Stimulated activated CD4-positive, alpha-beta T cell treated with anti-CD3 and anti-CD28 coated beads, Interleukin-1b, Interleukin-23, amount 100 ng/mL, for 4 hours (primary cell): ENCODE data around the gene LMBRD1.

Experiments
- DNase-seq, 2 donors: peaks; one replicate each; pipeline ENCODE4 v3.0.0-alpha.2; 2020; ENCODE audit warnings: low read depth in 2 of 2

Gene LMBRD1

DNA sequence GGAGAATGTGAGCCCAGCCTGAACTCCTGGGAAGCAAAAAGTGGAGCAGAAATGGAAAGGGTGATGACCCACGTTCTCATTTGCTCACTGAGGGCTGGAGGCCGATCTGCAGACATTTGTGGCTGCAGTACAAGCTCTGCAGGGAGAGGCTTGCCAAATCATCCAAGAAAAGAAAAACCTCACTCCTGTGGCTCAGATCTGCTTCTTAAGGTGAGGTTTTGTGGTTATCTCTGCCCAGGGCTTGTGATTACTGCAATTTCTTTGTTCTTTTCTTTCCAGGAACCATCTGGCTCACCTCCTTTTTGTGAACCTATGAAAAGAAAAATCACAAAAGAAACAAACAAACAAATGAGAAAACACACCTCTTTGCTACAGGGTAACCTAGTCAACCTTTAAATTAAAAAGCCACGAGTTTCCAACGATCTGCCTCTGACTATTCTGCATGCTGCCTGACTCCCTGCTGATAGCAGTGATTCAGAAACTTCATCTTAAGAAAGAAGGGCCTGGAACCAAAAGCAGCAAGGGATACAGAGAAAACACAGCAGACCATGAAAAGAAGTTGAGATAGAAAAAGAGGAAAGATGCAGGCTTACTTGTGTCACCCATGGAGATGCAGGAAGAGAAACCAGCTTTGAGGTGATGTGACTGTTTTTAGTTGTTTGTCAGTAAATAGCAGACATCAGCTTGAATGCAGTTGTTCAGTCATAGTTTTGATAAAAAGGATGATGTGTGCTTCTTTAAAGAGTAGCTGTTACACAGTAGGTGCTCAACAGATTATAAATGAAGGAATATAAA, 165.1 kb downstream of the LMBRD1 start:
- DNase-seq, result no peak

DNA sequence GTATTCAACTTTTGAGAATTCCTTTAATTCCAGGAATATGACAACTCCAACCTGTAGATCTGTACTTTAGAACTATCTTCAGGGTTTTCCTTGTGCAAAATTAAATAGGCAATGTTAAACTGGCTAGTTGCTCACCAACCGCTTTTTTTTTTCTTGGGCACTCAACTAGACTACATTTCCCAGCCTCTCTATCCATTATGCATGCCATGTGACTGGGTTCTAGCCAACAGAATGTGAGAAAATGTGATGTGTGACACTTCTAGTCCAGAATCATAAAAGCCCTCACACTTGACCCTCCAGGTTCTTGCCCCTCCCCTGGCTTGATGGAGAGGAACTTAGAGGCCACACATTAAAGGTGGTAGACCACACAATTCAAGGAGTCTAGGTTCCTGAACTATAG, 166.0 kb downstream of the LMBRD1 start:
- DNase-seq, result no peak

DNA sequence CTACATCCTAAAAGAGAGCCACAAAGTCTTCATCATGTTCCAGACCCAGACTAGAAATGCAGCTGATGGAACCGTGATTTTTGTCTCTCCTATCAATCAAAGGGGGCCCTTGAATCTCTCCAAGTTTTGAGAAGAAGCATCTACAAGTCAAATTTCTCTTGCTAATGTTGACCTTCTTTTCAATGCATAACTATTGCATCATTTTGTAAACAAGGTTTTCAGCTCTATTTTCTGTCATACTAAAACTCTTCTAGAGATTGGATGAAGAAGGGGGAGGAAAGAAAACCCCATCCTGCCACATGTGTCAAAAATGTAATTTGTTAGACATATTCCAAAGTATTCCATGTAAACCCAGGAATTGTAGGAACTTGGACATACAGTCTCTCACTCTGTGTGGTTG, 169.2 kb downstream of the LMBRD1 start:
- no peak for DNase-seq

DNA sequence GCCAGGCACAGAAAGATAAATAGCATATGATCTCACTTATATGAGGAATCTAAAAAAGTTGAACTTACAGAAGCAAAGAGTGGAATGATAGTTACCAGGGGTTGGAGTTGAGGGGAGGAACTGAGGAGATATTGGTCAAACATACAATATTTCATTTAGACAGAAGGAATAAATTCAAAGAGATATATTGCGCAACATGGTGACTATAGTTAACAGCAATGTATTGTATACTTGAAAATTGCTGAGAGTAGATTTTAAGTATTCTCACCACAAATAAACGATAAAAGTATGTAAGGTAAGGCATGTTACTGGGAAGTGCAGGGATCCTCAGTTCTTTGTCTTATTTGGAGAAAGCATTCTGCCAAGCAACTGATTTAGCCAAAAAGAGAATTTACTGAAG, 171.9 kb downstream of the LMBRD1 start:
- no peak for DNase-seq
